ENCODE results near the gene APC2. TPM values are rescaled to one million over a fixed set of nuclear protein-coding genes. Genes with fewer than 3 reads are reported as not detected.
"Not testable (repeated sequence)": the region's sequence is repeated elsewhere in the genome, so short reads cannot be mapped to it uniquely, and the experiment has no call there.

The APC2 gene
- total RNA-seq, 1 experiment from 2014 or later, result 0.17 TPM

- no peak for DNase-seq (ENCODE audit: low read depth)
These were observed 36.7 kb upstream of the APC2 start for GRCh38 chr19:1412995-1413800.

GRCh38 chr19:1416014-1416841 is 33.7 kb upstream of the APC2 start:
- no peak for DNase-seq (ENCODE audit: low read depth)

GRCh38 chr19:1417145-1417544 is 32.8 kb upstream of the APC2 start:
- no peak for DNase-seq (ENCODE audit: low read depth)

GRCh38 chr19:1417681-1418495 is 32.0 kb upstream of the APC2 start:
- no peak for DNase-seq (ENCODE audit: low read depth)

GRCh38 chr19:1418496-1418775 is 31.5 kb upstream of the APC2 start:
- DNase-seq (ENCODE audit: low read depth), result no peak

GRCh38 chr19:1418951-1419738 is 30.8 kb upstream of the APC2 start:
- DNase-seq (ENCODE audit: low read depth), result no peak

- not testable (repeated sequence) for DNase-seq (ENCODE audit: low read depth)
These were observed 29.8 kb upstream of the APC2 start for GRCh38 chr19:1420085-1420484.

GRCh38 chr19:1420590-1420989 is 29.3 kb upstream of the APC2 start:
- no peak for DNase-seq (ENCODE audit: low read depth)

- DNase-seq (ENCODE audit: low read depth), result no peak
These were observed 28.5 kb upstream of the APC2 start for GRCh38 chr19:1421218-1421957.

GRCh38 chr19:1421958-1422305 is 28.0 kb upstream of the APC2 start:
- DNase-seq (ENCODE audit: low read depth), result no peak

- DNase-seq (ENCODE audit: low read depth), result no peak
These were observed 27.6 kb upstream of the APC2 start for GRCh38 chr19:1422360-1422759.

GRCh38 chr19:1422943-1423342 is 27.0 kb upstream of the APC2 start:
- DNase-seq (ENCODE audit: low read depth), result no peak

- no peak for DNase-seq (ENCODE audit: low read depth)
These were observed 26.3 kb upstream of the APC2 start for GRCh38 chr19:1423436-1424191.

- DNase-seq (ENCODE audit: low read depth), result no peak
These were observed 25.5 kb upstream of the APC2 start for GRCh38 chr19:1424192-1424955.

GRCh38 chr19:1425102-1425837 is 24.7 kb upstream of the APC2 start:
- no peak for DNase-seq (ENCODE audit: low read depth)

- DNase-seq (ENCODE audit: low read depth), result no peak
These were observed 24.0 kb upstream of the APC2 start for GRCh38 chr19:1425902-1426301.

- no peak for DNase-seq (ENCODE audit: low read depth)
These were observed 23.2 kb upstream of the APC2 start for GRCh38 chr19:1426736-1427135.

GRCh38 chr19:1427221-1427920 is 22.6 kb upstream of the APC2 start:
- no peak for DNase-seq (ENCODE audit: low read depth)
